ENCODE measurements around the gene GSTK1.

- TF ChIP-seq EZH2 (IDR thresholded peaks at IDR 0.05; ENCODE audit: insufficient read depth, poor library complexity, severe bottlenecking) = no peak
- no peak for TF ChIP-seq EZH2phosphoT487 (IDR thresholded peaks at IDR 0.05; ENCODE audit: insufficient read depth, low read depth)
Measured at GRCh38 chr7:143245123-143245522, 18.1 kb upstream of the GSTK1 start.
